ENCODE measurements around the gene PSD4. TPM values are rescaled to one million over a fixed set of nuclear protein-coding genes. Genes with fewer than 3 reads are reported as not detected.

PSD4 gene
- total RNA-seq, 2 donors from 2014 or later: 2.4 to 4.5 TPM

DNA sequence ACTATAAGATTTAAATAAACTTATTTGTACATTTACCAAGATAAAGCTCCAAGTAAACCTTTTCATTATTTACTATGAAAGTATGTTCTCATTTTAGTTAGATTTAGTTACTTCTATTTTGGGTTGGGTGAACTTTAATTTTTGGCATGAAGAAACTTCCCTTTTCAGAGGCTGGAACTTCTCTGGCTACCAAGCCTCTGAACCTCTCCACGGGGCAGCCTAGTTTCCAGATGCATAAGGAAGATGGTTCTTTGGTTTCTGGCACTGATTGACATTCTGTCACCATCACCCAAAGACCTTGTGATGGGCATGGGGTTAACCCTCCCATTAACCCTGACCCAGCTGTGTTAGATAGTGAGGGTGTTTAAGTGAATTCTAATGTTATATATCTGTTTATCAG, 17.1 kb downstream of the PSD4 start:
- TF ChIP-seq CTCF (IDR thresholded peaks at IDR 0.05): no peak
- Histone ChIP-seq H3K4me1 (no peaks in the 10 kb centered on the region), H3K9me3 (no peaks in the 10 kb centered on the region), H3K4me3 (no peak overlapping the region), H3K36me3 (no peaks in the 10 kb centered on the region), H3K27ac (no peak overlapping the region), H3K27me3 (no peaks in the 10 kb centered on the region)
- DNase-seq (ENCODE audit: low spot score): no peak

DNA sequence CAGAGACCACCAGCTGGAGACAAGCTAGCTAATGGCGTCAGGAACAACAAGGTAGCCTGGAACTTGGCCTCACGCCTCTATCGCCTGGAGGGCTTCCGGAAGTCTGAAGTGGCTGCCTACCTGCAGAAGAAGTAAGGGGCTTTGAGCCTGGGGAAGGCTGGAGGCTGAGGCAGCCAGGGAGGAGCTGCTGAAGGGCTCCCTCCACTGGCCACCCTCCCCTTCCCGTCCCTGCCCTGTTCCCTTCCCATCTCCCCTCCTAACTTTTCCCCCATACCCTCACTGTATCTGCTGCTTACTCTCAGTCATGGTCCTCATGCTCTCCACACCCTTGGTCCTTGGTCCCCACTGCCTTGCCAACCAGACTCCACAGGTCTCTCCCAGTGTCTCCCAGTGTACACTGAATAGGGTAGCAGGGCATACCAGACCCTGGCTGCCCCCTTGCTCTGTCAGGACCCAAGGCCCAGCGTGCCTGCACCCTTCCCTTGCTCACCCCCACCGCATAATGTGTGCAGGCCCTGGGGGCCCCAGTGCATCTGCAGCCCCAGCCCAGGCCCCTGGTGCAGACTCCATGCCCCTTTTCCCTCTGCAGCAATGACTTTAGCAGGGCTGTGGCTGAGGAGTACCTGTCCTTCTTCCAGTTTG, 18.8 kb downstream of the PSD4 start:
- H3K36me3 ChIP-seq: no peaks in the 10 kb centered on the region

DNA sequence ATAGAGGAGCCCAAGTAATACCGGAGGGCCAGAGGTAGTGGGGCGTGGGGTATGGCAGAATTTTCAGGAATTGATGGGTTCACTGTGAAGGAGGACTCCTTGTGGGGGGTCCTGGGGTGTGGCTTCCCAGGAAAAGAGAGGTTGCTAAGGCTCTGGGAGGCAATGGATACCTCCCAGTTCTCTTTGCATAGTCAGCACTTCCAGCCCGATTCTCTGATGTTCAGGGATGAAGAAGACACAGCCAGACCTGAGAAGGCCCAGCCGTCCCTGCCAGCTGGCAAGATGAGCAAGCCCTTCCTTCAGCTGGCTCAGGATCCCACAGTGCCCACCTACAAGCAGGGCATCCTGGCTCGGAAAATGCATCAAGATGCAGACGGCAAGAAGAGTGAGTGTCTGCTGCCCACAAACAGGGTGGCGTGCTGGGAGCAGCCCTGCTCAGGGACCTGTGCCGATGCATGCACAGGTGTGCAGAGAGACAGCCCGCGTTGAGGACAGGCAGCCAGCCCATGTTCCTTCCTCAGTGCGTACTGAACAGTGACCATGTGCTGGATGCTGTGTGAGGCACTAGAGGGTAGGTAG, 22.2 kb downstream of the PSD4 start:
- Histone ChIP-seq H3K36me3 (no peaks in the 10 kb centered on the region), H3K4me3 (no peak overlapping the region), H3K4me1 (peaks cover 0 to 9% of the 10 kb centered on the region in 2 donors), H3K9me3 (no peaks in the 10 kb centered on the region), H3K27me3 (no peaks in the 10 kb centered on the region), H3K27ac (no peak overlapping the region)
- no peak for DNase-seq (ENCODE audit: low spot score)
- no peak for TF ChIP-seq CTCF (IDR thresholded peaks at IDR 0.05)

More for the DNA sequence above, 18.8 kb downstream of the PSD4 start:
- H3K9me3 ChIP-seq: no peaks in the 10 kb centered on the region
- TF ChIP-seq CTCF (IDR thresholded peaks at IDR 0.05): no peak
- H3K4me3 ChIP-seq: no peak overlapping the region
- H3K27me3 ChIP-seq: no peaks in the 10 kb centered on the region
- DNase-seq (ENCODE audit: low spot score): no peak
- no peak overlapping the region for H3K27ac ChIP-seq
- H3K4me1 ChIP-seq: no peaks in the 10 kb centered on the region

DNA sequence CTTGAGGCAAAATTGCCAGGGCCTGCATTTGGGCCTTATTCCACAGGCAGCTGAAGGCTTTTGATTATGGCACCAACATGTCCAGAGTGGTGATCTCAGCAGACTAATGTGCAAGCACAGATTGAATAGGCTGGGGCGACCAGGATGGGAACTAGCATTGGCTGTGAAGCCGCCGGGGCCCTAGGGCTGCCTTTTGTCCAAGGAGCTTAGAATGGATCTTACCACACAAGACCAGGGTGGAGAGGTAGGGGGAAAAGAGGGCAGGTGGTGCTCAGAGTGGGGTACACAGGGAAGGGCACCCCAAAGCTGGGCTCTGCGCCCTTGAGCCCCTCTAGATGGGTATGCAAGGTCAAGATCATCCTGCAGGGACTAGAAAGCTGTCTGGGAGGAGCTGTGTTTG, 23.1 kb downstream of the PSD4 start:
- H3K27me3 ChIP-seq: no peaks in the 10 kb centered on the region
- peaks cover 0 to 9% of the 10 kb centered on the region in 2 donors for H3K4me1 ChIP-seq
- no peak for DNase-seq (ENCODE audit: low spot score)
- H3K9me3 ChIP-seq: no peaks in the 10 kb centered on the region
- TF ChIP-seq CTCF (IDR thresholded peaks at IDR 0.05): no peak
- H3K27ac ChIP-seq: no peak overlapping the region
- no peak overlapping the region for H3K4me3 ChIP-seq
- no peaks in the 10 kb centered on the region for H3K36me3 ChIP-seq

- Histone ChIP-seq H3K36me3 (no peaks in the 10 kb centered on the region), H3K9me3 (no peaks in the 10 kb centered on the region), H3K27me3 (no peaks in the 10 kb centered on the region), H3K4me1 (peaks cover 0 to 9% of the 10 kb centered on the region in 2 donors), H3K27ac (no peak overlapping the region), H3K4me3 (no peak overlapping the region)
- TF ChIP-seq CTCF (IDR thresholded peaks at IDR 0.05): no peak
- DNase-seq (ENCODE audit: low spot score): no peak
These were observed 23.7 kb downstream of the PSD4 start for GRCh38 chr2:113197347-113198047.

All from right atrium auricular region (tissue), 2 donors.